Activated CD4-positive, alpha-beta T cell treated with anti-CD3 and anti-CD28 coated beads, Interleukin-2, amount 50 U/mL, for 1 hour (primary cell): ENCODE results near the gene ANXA2R.

Experiments used
- DNase-seq: peaks from one replicate; pipeline ENCODE4 v3.0.0-alpha.2; 2020

ANXA2R gene

DNA sequence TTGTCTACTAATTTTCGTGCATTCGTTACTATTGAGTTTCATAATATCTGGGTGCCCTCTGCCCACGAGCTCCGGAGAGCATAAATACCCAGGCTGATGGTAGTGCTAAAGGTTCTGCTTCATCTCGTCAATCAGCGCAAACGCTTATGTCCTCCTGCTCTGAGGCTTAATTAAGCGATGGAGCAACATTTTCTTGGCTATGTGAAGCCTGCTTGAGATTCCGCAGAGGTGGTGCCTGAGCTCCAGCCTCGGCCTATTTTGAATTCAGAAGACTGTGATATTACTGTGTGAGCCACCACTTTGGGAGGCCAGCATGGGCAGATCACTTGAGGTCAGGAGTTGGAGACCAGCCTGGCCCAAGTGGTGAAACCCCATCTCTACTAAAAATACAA lies 44.8 kb downstream of the ANXA2R start:
- DNase-seq, result no peak

DNA sequence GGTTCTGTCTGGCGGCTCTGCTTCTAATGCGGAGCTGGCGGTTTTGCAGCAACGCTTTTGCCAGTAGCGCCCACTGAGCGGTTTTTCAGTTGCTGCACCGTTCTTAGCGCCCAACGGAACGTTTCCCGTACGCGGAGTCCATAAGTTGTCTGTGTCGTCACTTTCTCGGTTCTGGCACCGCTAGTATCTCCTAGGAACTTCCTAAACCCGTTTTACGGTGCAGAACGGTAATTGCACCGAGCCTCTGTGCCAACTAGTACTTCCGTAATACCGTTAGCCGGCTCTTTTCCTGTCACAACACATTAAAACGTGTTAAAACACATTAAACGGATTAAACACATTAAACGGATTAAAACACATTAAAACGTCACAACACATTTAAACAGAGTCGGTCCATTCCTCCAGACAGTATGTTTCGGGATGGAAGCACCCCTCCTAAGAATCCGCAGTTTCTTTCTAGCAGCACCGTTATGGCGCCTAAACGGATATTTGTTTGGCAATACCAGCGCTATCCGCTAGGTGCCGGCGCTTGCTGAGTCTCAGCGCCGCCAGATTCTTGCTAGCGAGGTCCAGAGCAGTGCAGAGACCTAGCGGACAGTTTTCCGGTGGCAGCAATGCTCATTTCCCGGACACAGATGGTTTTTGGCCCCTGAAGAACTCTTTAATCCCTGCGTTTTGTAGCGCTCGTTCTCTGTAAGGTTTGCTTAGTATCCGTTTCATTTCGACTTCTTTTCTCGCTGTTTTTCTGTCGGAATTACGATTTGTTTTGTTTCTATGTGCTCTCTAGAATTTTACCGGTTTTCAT lies 45.4 kb downstream of the ANXA2R start:
- peak; percentile 83 for DNase-seq

DNA sequence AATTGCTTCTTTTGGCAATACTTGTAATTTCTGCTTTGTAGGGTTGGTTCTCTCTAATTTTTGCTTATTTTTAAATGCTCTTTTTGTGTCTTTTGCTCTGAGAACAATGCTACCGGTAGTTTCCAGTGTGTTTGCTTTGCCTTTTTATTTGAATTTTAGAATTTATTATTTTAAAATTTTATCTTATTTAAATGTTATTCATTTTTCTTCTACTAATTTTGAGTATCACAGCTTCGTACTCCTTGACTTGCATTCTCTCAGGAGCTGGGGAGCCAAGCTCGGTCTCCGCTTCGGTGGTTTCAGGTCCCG lies 45.9 kb downstream of the ANXA2R start:
- no peak for DNase-seq

DNA sequence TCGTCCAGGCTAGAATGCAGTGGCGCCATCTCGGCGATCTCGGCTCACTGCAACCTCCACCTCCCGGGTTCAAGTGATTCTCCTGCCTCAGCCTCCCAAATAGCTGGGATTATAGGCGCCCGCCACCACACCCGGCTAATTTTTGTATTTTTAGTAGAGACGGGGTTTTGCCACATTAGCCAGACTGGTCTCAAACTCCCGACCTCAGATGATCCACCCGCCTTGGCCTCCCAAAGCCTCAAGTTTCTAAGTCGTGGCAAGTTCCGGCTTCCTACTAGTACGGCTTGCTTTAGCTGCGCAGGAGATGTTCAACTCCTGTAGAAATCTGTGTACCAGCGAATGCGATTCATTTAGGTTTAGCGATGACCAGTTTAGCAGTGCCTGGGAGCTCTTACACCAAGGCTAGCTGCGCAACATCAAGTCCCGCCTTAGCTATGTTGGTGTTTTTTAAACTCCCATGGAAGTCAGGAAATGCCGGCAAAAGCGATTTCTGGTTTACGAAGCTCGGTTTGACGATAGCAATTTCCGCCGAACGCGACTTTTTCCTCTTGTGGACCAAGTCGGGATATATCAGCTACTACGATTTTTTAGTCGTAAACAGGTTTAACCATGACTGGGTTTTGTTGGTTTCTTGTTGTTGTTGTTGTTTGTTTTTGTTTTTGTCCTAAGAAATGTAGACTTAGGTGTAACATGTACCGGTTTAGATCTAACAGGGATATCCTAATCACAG lies 46.4 kb downstream of the ANXA2R start:
- DNase-seq, result peak; percentile 54

DNA sequence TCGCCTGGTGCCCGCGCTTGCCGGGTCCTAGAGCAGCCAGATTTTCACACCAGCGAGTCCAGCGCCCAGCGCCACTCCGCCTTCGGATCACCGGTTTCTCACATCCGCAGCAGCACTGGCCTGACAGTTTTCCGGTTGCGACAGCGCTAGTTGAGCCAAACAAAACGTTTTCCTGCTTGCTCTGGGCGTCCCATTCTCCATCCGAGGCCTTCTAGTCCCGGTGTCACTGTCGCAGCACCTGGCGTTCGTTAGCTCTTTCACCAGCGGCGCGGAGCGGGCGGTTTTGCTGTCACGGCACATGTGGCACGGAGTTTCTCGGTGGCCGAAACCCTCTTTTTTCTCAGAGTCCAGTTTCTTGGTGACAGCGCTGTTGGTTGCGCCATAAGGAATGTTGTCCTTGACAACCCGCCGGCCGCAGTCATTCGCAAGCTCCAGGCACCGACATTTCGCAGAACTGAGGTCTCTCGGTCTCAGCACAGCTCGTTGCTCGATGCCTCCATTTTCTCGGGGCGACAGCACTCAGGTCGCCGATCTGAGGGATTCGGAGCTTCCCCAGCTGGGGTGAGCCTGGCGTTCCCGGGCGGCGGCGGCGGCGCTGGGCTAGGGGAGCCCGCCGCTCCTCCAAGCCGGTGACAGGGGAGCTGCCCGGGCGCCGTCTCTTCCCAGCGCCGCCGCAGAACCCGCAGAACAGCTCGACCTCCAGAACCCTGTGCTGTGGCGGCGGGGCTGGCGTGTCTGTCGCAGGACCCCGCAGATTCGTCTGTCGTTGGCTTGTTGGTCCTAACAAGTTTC lies 47.8 kb downstream of the ANXA2R start:
- DNase-seq, result peak; percentile 72

DNA sequence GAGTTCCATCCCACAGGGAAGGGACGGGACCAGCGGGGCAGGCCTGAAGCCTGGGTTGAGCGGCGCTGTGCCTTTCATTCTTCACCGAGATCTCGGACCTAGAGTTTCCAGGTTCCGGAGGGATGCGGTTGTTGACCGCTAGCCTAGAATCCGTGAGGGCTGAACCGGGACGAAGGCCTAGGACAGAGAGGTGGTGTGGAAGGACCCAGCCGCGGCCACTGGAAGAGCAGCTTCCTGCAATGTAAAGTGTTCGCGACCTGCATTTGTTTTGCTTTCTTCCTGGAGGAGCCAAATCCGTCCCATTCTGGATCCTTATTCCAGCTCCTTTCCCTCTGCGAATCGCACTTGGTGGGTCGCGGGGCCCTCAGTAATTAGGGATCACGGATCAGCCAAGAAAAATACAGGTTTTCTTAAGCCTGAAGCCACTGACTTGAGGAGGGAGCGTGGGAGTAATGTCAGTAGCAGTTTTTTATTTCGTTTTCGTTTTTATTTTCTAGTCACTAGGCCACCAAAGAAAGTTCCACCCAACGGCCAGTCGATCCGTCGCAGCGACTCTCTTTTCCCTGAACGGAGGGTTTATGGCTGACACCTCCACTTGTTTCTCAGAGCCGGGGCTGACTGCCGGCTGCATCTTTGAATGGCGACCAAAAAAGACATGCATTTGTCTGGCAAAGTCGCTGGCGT lies 48.6 kb downstream of the ANXA2R start:
- peak; percentile 12 for DNase-seq

DNA sequence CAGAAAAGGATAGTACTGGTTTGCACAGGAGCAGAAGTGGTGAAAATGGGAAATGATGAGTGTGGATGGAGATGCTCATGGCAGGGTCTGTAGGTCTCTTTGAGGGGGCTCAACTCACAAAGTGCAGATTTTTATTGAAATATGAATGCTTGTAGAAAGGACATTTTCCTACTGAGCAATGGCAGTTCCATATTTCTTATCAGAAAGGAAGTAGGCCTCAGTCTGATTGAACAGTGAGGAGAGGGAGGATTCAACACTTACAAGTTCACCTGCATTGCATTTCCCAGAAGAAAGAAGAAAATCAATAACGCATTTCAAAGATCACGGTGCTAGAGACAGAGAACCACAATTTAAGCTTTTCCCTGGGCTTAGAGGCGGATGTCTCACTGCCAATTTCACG lies 49.2 kb downstream of the ANXA2R start:
- no peak for DNase-seq
